NCI-H1092 treated with DMSO at 0.1 percent for 48 hours (cell line): Measurements from ENCODE around the gene TRAPPC3.
"Not testable (repeated sequence)": the region's sequence is repeated elsewhere in the genome, so short reads cannot be mapped to it uniquely, and the experiment has no call there.

Experiments used
- DNase-seq: peaks from one replicate; lab custom pipeline; 2025; lab: John Stamatoyannopoulos, UW

TRAPPC3 gene

GRCh38 chr1:36166136-36166535, 16.9 kb upstream of the TRAPPC3 start:
- DNase-seq: no peak

- no peak for DNase-seq
These were observed 15.9 kb upstream of the TRAPPC3 start for GRCh38 chr1:36165145-36165544.

- no peak for DNase-seq
These were observed 15.1 kb upstream of the TRAPPC3 start for GRCh38 chr1:36164361-36164760.

GRCh38 chr1:36163426-36163825, 14.1 kb upstream of the TRAPPC3 start:
- DNase-seq: no peak

GRCh38 chr1:36162680-36163239, 13.5 kb upstream of the TRAPPC3 start:
- DNase-seq: no peak

- DNase-seq: no peak
These were observed 12.6 kb upstream of the TRAPPC3 start for GRCh38 chr1:36161641-36162531.

GRCh38 chr1:36160949-36161485, 11.7 kb upstream of the TRAPPC3 start:
- peak; percentile 16 for DNase-seq

- no peak for DNase-seq
These were observed 11.2 kb upstream of the TRAPPC3 start for GRCh38 chr1:36160388-36160948.

- DNase-seq: no peak
These were observed 10.5 kb upstream of the TRAPPC3 start for GRCh38 chr1:36159614-36160387.

- DNase-seq: not testable (repeated sequence)
These were observed 9.6 kb upstream of the TRAPPC3 start for GRCh38 chr1:36158827-36159252.

GRCh38 chr1:36157973-36158826, 8.9 kb upstream of the TRAPPC3 start:
- DNase-seq: no peak

- DNase-seq: no peak
These were observed 8.0 kb upstream of the TRAPPC3 start for GRCh38 chr1:36157115-36157903.

GRCh38 chr1:36156329-36157114, 7.2 kb upstream of the TRAPPC3 start:
- DNase-seq: peak; percentile 56

GRCh38 chr1:36155408-36156328, 6.4 kb upstream of the TRAPPC3 start, which contains the start of gene MAP7D1:
MAP7D1 (plus strand) TSS chr1:36156160; CDS start chr1:36156418, 258 bp downstream.
- peak; percentile 78 for DNase-seq

- peak; percentile 41 for DNase-seq
These were observed 5.6 kb upstream of the TRAPPC3 start for GRCh38 chr1:36154765-36155407.

- DNase-seq: no peak
These were observed 5.0 kb upstream of the TRAPPC3 start for GRCh38 chr1:36154335-36154734.

GRCh38 chr1:36153476-36153875, 4.2 kb upstream of the TRAPPC3 start:
- no peak for DNase-seq

GRCh38 chr1:36151845-36152203, 2.5 kb upstream of the TRAPPC3 start:
- DNase-seq: no peak
